Stimulated activated CD4-positive, alpha-beta T cell treated with anti-CD3 and anti-CD28 coated beads, Interleukin-1b, Interleukin-23, amount 100 ng/mL, for 24 hours (primary cell): ENCODE results near the gene PBX3.
"Not testable (repeated sequence)": the region's sequence is repeated elsewhere in the genome, so short reads cannot be mapped to it uniquely, and the experiment has no call there.

Source experiments
- DNase-seq, 4 experiments: peaks; one replicate each; pipeline ENCODE4 v3.0.0-alpha.2; 2020; ENCODE audit warnings: low read depth in 4 of 4, low spot score in 1 of 4

The PBX3 gene

DNA sequence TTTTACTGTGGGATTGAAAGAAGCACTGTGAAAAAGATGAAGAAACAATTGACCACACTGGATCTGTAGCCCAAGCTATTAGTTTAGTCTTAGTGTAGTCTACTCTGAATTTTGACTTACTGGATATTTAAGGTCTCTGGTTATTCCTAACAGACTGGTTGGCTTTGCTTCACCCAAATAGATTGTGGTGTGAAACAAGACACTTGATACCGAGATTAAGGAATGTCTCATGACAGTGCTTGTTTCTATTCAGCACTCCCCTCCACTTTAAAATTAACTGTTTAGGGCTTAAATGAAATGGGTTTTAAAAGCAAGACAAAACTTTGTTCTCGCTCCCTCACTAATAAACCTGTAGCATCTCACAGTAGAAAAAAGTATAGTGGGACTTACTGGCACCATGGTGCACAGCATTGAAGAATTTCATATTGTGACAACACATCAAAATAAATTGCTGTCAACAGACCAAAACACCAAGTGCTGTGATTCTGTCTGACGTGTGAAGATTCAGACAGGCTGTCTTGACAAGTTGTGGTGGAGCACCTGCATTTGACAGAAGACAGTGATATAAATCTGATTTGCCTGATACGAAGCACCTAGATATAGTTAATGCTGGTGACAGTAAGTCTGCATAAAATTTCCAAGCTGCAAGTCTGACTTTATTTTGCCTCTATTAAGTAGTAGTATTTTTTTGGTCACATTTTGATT, 73.1 kb downstream of the PBX3 start:
- DNase-seq: no peak

DNA sequence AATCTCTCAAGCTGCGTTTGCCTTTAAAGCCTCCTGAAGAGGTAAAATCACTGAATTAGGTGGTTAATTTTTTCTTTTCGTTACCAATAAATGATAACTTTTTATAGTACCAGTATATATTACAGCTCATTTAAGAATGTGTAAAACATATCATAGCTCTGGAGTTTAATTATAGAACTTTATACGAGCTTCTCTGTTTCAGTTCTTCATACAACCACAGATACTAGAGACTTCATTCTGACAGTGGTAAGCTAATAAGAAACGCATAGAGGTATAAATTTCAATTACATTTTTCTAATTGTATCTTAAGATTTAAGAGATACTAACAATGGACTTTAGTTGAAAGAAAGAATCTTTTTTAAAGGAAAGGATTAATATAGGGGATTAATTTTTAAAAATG, 73.9 kb downstream of the PBX3 start:
- no peak for DNase-seq

DNA sequence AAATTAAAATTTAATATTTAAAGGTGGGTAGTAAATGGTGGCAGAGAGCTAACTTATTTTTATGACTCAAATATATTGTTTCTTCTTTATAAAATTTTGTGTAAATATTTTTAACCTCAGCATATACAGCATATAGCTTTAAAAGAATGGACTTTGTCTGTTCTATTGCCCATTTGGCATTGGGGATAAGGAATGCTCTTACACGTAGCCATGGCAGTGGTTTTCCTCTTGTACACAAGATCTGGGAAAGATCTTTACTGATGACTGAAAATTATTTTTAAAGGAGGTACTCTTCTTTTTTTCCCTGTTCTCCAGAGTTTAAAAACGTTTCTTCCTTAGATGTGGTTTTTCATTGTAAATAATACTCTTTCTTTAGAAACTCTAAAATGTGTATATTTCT, 75.0 kb downstream of the PBX3 start:
- DNase-seq: no peak

DNA sequence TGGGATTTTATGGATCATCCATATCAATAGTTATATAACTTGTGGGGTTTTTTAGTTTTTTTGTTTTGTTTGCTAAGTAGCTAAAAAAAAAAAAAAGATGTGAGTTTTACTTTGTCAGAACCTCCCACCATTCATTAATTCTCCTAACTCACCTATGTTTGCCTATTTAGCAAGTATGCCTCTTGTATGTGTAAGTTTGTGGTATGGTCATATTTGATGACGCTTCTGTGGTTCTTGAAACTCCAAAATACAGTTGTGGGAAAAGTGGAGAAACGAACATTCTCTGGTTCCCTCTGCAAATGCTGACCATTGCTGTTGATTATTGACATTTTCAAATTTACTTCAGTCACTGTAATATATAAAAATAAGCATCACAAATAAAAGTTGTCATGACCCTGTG, 75.7 kb downstream of the PBX3 start:
- DNase-seq: no peak

DNA sequence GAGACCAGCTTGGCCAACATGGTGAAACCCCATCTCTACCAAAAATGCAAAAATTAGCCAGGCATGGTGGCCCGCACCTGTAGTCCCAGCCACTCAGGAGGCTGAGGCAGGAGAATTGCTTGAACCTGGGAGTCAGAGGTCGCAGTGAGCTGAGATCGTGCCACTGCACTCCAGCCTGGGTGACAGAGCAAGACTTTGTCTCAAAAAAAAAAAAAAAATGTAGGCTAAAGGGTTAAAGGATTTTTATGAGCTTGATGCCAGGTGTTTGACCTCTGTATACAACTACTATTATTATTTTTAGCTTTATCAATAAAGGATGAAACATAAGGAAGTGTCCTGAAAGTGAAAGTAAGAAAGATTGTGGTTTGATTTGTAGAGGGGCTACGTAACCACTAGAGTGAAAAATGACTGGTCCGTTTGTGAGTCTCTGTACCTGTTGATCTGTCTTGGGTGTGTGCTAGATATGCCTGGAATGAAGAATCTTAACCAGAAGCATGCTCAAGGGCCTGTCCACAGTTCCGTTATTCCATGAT, 76.8 kb downstream of the PBX3 start:
- DNase-seq: not testable (repeated sequence)

DNA sequence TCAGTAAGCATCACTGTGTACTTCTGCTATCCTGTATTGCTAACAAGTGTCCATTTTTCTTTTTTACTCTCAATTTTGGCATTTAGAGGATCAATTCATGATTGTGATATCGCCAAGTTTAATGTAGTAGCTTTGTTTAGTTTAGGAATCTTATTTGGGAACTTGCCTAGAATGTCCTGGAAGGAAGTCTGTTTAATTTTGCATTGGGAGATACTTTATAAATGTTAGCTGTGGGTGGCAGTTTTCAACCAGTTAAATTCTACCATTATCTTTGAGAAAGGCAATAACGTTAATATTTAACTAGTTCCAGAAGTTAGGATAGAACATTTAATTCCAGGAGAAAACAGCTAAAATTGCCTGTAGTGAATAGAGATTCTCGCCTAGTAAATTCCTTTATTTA, 78.6 kb downstream of the PBX3 start:
- DNase-seq: no peak

DNA sequence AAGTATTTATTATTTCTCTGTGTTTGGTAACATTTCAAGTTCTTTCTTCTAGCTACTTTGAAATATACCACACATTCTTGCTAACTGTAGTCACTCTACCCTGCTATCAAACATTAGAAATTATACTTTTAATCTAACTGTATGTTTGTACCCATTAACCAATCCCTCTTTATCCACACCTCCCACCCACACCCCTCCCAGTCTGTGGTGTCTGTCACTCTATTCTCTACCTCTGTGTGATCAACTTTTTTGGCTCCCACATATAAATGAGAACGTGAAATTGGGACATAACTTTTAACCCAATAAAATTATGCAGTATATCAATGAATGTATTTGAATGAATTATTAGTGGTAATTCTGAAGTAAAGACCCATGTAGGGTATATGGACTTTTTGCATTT, 79.7 kb downstream of the PBX3 start:
- no peak for DNase-seq

DNA sequence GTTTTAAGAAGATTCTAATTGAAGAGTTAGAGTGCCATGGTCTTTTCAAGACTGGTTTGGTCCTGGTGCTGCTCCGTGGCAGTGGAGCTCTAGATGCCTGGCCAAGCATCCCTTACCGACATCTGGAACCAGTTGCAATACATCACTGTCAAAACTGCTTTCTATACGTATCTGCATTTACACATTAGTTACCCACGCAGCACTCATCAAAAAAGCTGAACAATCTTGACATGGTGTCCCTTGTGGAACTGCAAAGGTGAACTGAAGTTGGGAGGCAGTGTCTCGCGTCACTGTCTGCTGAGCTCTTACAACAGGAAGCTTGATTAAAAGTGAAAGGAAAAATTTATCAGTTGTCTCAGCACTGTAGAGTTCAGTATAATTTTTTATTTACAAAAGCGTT, 82.6 kb downstream of the PBX3 start:
- peak in 3 of 4 experiments; percentile 7 to 26 (median 24) for DNase-seq

DNA sequence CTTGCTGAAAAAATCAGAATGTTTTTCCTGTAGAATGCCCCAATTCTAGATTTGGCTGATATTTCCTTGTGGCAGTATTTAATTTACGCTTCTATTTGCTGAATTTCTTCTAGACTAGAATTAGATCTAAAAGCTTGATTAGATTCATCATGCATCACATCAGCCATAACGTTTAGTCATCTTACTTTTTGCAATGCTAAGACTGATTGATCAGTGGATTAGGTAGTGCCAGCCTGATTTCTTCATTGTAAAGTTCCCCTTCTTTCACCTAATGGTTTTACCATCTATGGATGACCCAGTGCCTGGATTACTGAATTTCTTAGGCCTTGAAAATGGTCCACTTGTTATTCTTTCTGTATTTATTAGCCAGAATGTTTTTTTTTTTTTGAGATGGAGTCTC, 83.9 kb downstream of the PBX3 start:
- DNase-seq: no peak

DNA sequence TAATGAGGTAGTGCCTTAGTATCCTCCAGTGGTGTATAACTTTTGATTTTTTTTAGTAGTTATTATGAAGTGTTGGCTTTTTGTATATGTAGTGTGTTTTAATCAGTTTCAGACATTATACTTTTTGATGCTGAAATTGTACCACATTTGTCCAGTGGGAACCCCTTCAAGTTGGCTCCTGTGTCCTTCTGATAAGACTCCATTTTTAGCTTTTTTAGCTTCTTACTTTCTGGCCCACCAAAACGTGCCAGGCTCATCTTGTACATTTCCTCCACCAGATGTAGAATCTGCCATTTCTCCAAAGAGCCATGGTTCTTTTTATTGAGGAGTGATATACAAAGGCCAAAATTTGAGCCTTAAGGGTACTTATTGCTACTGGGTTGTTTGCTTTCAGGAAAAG, 84.4 kb downstream of the PBX3 start:
- DNase-seq: no peak

DNA sequence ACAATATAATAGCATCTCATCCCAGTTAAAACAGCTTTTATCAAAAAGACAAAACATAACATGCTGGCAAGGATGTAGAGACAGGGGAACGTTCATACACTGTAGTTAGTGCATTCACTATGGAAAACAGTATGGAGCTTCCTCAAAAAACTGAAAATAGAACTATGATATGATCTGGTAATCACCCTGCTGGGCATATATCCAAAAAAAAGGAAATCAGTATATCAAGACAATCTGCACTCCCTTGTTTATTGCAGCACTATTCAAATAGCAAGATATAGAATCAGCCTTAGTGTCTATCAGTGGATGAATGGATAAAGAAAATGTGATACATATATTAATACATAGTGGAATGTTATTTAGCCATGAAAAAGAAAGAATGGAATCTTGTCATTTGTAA, 88.5 kb downstream of the PBX3 start:
- no peak for DNase-seq

DNA sequence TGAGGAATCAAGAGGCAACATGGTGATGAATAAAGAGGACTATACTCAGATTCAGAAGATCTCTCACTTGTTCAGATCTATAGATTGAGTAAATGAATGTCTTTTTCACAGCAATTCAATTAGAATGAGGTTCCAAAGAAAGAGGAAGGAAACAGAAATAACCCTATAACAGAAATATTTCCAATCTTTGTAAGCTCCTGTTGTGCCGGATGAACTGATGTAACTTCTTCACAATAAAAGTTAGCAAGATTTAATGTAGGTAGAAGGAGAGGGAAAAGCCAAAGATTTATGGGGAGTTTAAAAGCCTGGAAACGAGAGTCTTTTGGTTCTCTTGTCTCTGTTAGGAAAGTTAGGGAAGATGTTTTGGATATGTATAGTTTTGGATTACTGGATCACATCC, 92.1 kb downstream of the PBX3 start:
- no peak for DNase-seq

DNA sequence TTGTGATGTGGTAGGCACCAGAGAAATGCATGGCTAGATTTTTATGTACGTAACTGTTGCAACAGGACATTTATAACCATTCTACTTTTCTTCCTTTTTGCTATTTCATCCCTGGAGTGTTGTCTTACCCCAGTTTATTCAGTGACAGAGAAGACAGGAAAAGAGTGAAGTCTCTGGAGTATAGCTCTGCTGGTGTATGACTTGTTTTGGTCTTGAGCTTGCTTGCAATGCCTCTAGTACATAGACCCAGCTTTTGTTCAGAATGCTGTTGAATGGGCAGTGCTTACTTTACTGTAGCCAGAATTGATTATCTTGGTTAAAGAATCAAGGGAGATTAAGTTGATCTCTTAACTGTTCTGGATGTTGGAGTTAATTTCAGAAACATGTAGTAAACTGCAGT, 94.3 kb downstream of the PBX3 start:
- no peak for DNase-seq

DNA sequence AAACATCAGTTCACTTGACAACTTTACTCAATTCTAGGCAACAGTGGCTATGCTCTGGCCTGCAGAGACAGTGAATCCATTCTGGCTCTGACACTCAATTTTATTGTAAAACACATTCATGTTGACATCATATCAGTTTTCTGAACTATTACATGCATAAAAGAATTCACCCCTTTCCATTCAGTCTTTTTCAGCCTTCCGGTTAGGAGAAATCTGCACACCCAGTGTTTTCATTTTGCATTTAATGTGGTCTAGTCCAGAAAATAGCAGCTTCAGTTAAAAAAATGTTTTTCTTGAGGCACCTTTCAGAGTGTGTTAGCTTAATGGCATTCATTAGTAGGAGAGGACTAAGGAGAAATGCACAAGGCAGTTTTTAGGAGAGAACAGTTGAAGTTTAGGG, 95.1 kb downstream of the PBX3 start:
- no peak for DNase-seq

DNA sequence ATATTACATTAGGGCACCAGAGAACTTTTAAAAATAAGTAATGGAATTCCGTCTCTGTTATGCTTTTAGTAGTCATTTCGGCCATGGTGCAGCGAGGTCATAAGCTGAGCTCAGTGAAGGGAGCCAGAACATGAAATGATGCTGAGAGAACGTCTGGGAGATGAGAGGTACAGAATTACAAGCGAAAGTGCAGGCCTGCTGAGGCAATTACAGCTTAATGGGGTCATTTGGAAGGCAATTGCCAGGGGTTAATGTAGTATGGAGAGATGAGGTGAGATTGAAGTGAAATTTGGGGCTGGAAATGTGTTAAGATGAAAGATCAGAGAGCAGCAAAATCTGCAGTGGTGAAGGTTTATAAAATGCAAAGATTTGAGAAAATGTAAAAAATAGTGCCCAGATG, 96.5 kb downstream of the PBX3 start:
- DNase-seq: no peak

DNA sequence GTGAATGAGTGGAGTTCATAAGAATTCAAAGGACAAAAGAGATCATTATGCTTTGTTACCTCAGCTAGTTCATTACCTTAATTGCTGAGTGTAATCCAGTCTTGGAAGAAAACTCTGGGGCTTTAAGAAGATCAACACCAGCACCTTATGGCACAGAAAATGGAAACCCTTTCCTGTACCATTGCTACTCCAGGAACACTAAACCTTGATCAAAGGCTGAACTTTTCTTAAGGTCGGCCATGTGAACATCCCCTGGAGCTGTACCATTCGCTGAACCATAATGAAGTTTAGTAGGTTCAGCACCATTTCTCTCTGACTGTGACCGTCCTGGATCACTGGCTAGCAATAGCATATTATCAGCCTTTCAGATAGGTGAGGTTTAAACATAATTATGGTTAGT, 97.4 kb downstream of the PBX3 start:
- no peak for DNase-seq

DNA sequence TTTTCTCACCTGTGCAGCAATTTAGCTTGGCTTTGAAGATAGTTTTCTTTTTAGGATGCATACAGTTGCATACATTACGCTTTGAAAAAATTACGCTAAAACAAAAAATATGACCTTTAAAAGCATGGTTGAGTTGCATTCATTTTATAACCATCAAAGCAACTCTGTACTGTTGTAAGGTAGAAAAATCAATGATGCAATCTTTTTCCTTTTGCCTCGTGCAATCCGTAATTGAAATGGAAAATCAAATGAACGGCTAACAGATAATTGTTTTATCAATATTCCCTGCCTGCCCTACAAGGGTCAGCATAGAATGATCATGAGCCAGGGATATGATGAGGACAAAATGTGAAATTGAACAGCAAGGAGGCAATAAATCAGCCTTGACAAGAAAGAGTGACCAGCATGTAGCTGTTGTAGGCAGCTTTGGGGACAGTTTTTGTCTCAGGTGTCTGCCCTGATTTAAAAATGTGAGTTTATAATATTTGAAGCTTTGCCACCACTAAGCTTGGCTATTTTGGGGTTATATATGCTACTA, 98.2 kb downstream of the PBX3 start:
- DNase-seq: no peak

DNA sequence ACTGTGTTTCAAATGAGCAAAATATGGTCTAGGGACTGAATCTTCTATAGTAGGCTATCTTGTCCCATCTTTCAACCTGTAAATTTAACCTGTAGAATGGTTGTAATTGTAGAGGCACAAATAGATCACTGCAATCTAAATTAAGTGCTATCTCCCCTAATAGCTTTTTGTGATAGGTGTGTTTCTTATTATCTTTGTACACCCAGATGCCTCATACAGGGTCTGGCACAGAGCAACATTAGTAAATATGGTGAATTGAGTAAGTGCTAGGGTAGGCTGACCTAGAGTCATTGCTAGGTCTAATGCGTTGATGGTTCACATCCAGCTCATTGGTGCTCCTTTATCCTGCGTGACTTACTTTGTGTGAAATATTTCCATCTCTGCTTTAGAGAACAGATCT, 100.6 kb downstream of the PBX3 start:
- no peak for DNase-seq

DNA sequence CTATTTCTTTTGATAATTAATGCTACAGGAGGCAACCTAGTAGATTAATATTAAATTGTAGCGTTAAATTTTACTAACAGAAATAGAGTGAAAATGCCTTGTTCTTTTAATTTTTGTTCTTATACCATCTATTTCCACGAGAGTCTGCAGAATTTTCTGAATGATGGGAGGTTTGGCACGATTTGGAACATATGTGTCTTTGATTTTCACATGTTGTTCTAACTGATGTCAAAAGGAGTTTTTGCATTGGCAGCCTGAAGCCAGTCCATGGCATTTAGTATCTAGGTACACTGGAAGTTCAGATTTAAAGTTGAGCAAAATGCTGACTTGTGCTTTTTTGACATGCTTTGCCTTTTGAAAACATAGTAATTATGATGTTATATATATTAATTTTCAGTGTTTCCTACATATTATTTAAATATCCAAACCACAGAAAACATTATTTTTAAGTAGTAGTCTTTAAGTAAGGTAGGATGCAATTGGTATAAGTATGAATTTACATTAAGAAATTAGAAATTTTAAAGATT, 103.0 kb downstream of the PBX3 start:
- no peak for DNase-seq

DNA sequence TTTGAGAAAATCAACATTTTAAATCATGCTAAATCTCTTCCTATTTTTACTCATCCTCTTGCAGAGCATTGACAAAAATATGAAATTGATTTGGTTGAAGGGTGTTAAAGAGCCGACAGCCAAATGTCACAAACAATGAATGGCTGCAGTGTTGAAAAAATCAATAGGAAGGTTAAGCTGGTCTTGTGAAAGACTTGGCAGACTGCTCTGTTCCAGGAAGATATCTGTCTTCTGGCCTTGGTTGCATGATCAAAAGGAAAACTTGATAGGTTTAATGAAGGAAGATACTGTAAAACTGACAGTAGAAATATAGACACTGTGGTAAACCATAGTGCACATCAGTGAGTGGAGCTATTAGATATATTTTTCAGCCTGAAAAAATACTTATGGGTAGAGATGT, 103.6 kb downstream of the PBX3 start:
- DNase-seq: no peak

DNA sequence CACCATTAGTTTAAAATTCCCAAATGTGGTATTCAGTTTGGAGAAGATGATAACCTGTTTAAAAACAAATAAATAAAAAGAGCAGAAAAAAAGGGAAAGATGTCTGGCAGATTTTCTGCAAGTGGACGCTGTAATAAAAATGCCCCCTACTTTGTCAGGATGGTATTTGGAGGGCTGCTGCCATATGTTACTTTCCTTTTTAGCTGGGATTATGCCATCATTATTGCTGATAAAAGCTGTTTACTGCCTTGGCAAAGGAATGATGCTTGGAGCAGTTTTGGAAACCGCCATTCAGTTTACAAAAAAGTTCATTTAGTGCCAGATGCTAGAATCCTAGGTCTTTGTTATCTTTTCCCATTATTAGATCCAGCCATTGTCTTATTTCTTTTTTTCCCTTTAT, 104.8 kb downstream of the PBX3 start:
- DNase-seq: no peak

DNA sequence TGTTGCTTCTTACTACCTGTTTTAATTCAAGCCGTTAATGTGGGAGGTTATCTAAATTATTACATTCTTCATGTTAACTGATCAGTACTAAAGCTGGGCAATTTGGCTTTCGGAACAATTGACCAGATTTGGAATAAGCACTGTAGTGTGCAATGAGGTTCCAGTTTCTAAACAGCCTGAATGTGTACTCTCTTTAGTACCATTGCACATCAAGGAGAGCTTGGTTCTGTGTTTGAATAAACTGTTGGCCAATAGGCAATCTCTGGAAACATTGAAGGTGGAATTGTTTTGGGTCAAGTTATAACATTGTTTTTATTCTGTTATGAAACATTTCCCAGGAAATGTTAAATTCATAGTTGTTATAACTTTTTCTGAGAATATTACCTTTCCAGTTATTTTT, 105.2 kb downstream of the PBX3 start:
- DNase-seq: no peak
